ENCODE data around the gene LUZP1.

DNA sequence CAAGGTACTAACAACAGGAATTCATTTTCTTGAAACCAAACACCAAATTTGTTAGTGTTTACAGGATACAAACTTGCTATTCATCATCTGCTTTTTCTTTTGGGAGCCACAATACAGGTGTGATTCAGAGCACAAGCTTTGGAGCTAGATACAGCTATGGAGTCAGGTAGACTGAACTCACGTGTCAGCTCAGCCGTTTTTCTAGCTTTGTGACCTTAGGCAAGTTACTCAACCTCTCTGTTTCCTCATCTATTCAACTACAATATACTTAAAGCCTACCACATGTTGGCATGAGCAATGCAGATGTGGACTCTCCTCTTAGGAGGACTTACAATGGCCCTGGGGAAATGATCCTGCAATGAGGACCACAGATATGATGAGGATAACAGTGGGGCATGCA lies 42.3 kb upstream of the LUZP1 start:
- TF ChIP-seq EP300 (IDR thresholded peaks at IDR 0.05; ENCODE audit: borderline replicate concordance) (no peak), ZBTB7A (IDR thresholded peaks at IDR 0.05; ENCODE audit: low read depth) (no peak), FOXM1 (IDR thresholded peaks at IDR 0.05; ENCODE audit: borderline replicate concordance, low read depth) (no peak), TEAD4 (IDR thresholded peaks at IDR 0.05) (no peak), RAD21 (IDR thresholded peaks at IDR 0.05; ENCODE audit: low read depth) (no peak), NFIC (IDR thresholded peaks at IDR 0.05) (no peak), TAF1 (IDR thresholded peaks at IDR 0.05; ENCODE audit: low read depth) (no peak), CREB1 (IDR thresholded peaks at IDR 0.05; ENCODE audit: low read depth) (no peak), CEBPB (IDR thresholded peaks at IDR 0.05) (no peak)
- TF ChIP-seq, protein P1, sequence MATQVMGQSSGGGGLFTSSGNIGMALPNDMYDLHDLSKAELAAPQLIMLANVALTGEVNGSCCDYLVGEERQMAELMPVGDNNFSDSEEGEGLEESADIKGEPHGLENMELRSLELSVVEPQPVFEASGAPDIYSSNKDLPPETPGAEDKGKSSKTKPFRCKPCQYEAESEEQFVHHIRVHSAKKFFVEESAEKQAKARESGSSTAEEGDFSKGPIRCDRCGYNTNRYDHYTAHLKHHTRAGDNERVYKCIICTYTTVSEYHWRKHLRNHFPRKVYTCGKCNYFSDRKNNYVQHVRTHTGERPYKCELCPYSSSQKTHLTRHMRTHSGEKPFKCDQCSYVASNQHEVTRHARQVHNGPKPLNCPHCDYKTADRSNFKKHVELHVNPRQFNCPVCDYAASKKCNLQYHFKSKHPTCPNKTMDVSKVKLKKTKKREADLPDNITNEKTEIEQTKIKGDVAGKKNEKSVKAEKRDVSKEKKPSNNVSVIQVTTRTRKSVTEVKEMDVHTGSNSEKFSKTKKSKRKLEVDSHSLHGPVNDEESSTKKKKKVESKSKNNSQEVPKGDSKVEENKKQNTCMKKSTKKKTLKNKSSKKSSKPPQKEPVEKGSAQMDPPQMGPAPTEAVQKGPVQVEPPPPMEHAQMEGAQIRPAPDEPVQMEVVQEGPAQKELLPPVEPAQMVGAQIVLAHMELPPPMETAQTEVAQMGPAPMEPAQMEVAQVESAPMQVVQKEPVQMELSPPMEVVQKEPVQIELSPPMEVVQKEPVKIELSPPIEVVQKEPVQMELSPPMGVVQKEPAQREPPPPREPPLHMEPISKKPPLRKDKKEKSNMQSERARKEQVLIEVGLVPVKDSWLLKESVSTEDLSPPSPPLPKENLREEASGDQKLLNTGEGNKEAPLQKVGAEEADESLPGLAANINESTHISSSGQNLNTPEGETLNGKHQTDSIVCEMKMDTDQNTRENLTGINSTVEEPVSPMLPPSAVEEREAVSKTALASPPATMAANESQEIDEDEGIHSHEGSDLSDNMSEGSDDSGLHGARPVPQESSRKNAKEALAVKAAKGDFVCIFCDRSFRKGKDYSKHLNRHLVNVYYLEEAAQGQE (IDR thresholded peaks at IDR 0.05; ENCODE audit: low read depth), result no peak
- TF ChIP-seq, protein P2, sequence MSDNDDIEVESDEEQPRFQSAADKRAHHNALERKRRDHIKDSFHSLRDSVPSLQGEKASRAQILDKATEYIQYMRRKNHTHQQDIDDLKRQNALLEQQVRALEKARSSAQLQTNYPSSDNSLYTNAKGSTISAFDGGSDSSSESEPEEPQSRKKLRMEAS (IDR thresholded peaks at IDR 0.05), result no peak
